HG02973 (cell line): ENCODE data around the gene LAMP2.
A peak's percentile ranks its signal among the peaks of the same experiment; 100 is the strongest.
"Not testable (repeated sequence)": the region's sequence is repeated elsewhere in the genome, so short reads cannot be mapped to it uniquely, and the experiment has no call there.

ENCODE experiments used
- ATAC-seq: cut with Tn5 transposase; IDR thresholded peaks from one replicate; pipeline ENCODE4 v1.9.1; 2021; ENCODE audit warnings: moderate library complexity; ENCODE audit not compliant: unreplicated experiment

Gene LAMP2

GRCh38 chrX:120468825-120469525 lies at the start of gene LAMP2:
LAMP2 (minus strand) TSS chrX:120469296; CDS start chrX:120469169, 127 bp downstream.
- ATAC-seq = peak; percentile 98

- no peak for ATAC-seq
Measured at GRCh38 chrX:120517936-120518335, 48.8 kb upstream of the LAMP2 start.

GRCh38 chrX:120514236-120514635 lies 45.1 kb upstream of the LAMP2 start:
- ATAC-seq = no peak

DNA sequence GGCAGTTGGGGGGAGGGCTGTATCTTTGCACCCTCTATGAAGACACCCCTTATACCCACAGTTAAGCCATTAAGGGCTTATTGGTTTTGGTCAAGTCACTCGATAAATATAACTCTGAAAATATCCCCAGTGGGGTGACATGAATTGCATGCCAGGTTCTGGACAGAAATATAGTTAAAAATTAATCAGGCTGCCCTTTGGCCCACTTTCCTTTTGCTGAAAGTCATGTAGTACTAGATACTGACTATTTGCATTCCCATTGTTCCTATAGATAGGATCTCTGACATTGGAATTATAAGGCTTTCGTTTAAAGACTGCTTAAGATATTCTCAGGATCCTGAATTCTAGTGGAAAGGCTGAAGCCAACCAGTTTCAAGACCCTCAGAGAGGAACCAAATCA lies 43.5 kb upstream of the LAMP2 start:
- ATAC-seq = no peak

- ATAC-seq = no peak
Measured at GRCh38 chrX:120512222-120512621, 43.1 kb upstream of the LAMP2 start.

DNA sequence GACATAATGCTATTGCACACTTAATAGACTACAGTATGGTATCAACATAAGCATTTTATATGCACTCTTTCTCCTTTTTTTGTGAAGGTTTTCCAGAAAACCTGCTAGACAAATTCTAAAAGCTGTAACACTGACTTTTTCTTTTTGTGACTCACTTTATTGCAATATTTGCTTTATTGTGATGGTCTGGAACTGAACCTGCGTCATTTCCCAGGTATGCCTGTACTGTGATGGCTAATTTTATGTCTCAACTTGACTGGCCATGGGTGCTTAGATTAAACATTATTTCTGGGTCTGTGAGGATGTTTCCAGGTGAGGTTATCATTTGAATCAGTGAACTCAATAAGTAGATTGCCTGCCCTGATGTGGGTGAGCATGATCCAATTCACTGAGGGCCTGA lies 35.5 kb upstream of the LAMP2 start:
- ATAC-seq = no peak

DNA sequence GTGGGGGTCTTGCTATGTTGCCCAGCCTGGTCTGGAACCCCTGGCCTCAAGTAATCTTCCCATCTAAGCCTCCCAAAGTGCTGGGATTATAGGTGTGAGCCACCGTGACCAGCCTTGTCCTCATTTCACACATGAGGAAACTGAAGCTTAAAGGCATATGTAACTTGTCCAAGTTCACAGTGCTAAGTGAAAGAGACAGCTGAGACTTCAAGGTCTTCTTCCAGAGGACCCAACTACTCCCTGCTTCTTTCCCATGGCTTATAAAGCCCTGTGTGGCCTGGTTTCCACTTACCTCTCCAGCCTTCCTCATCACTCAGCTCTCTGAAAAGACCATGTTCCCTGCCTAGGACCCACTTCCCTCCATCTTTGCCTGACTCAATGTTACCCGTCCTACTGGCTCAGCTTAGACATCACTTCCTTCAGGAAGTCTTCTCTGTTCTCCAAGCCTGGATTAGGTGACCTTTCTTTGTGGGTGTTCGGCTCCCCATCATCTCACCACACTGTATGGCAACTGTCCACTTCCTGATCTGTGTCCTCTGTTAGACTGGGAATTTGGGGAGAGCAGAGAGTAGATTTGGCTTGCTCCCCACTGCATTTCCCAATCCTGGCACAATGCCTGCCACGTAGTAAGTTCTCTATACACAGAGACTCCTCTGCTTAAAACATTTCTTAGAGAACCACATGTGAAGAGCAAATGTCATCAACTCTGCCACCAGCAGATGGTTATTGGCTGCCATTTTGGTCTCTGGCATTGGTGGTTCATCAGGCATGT lies 30.4 kb upstream of the LAMP2 start:
- no peak for ATAC-seq

DNA sequence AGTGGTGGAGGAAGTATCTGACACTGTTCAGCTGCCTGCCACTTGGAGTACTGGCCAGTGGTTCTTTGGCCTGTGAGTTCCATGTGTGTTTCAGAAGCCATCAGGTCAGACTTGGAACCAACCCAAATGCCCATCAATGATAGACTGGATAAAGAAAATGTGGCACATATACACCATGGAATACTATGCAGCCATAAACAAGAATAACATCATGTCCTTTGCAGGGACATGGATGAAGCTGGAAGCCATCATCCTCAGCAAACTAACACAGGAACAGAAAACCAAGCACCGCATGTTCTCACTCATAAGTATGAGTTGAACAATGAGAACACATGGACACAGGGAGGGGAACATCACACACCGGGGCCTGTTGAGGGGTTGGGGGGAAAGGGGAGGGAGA lies 21.0 kb upstream of the LAMP2 start:
- not testable (repeated sequence) for ATAC-seq

DNA sequence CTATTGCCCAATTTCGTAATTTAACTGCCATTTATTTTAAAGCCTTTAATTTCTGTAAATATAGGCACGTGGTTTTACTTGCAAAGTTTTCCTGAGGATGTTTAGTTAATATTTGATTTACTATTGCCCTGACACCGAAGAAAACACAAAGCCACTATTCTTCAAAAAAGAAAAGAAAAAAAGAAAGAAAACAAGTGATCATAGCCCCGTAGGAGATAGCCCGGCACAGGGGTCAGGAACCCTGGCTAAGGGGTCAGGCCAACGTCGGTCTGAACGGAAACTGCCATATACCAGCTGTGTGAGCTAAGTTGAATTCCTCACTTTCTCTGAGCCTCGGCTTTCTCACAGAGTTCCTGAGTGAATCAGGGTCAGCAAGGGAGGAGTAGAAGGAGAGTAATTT lies 17.7 kb upstream of the LAMP2 start:
- ATAC-seq = no peak

DNA sequence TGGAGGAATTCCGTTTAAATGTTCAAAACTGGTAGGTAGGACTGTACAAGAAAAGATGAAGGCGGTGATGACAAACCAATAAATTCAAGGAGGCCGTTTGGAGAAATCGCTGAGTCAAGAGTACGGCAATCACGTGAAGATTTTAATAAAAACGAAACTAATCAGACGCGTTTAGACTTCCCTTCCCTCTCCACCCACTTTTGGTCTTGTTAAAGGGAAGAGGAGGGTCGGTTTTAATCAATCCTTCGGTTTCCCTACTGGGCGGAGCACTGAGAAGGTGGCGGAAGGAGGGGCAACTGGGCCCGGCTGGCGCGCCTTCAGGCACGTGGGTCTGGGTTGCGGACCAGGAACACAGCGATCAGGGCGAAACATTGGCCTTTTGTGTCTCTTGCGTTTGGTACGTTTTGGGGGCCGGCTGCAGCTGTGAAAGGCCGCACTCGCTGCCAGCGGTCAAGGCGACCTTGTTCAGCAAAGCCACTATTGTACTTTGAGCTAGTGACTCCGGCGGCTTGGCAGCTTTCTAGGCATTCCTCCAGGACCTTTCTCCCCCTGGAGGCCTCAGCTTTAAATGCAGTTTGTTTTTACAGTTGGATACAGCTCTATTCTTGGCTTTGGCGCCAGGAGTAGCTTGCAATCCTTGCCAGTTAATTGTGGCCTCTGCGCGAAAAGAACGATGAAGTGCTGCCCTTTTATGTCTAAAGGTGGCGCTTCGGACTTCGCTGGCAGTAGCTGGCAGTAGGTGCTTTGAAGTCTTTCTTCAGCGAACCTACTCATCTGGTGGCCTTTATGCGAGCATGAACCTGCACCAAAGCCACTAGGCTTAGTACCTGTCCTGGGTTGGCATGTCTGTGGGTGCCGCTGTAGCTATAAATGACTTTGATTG lies 16.8 kb upstream of the LAMP2 start:
- peak; percentile 64 for ATAC-seq

GRCh38 chrX:120485315-120485637 lies 16.2 kb upstream of the LAMP2 start:
- ATAC-seq = no peak

DNA sequence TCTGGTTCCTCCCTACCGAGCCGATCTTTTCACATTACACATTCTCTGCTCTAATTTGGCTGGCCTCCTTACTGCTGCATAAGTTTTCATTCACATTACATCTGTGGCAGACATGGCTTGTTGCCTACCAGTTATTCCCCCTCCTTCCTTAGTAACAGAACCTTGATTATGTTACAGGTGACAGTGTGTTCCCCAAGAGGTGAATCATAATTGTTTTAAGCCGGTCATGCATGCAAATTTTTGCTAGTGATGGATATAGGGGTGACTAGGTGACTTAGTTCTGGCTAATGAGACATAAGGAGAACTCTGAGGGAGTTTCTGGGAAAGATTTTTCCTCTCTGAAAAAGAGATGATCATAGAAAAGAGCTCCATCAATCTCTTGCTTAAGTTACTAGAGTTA lies 8.4 kb upstream of the LAMP2 start:
- no peak for ATAC-seq

- no peak for ATAC-seq
Measured at GRCh38 chrX:120476714-120477113, 7.6 kb upstream of the LAMP2 start.

DNA sequence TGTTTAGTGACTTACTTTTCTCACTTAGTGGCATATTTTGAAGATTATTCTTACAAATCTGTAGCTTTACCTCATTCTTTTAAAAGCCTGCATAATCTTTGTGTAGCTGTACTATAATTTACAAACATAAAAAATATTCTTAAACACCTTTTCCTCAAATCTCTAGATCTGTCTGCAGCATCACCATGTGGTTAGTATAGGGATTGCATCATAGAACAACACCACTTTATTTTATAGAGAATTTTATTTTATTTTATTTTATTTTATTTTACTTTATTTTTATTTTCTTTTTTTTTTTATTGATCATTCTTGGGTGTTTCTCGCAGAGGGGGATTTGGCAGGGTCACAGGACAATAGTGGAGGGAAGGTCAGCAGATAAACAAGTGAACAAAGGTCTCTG lies 6.4 kb upstream of the LAMP2 start:
- ATAC-seq = not testable (repeated sequence)

GRCh38 chrX:120474085-120474484 lies 5.0 kb upstream of the LAMP2 start:
- ATAC-seq = no peak

DNA sequence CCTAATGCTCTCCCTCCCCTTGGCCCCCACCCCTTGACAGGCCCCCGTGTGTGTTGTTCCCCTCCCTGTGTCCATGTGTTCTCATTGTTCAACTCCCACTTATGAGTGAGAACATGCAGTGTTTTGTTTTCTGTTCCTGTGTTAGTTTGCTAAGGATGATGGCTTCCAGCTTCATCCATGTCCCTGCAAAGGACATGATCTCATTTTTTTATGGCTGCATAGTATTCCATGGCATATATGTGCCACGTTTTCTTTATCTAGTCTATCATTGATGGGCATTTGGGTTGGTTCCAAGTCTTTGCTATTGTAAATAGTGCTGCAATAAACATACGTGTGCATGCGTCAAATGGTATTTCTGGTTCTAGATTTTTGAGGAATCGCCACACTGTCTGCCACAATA lies 561 bp upstream of the LAMP2 start:
- ATAC-seq = peak; percentile 4

DNA sequence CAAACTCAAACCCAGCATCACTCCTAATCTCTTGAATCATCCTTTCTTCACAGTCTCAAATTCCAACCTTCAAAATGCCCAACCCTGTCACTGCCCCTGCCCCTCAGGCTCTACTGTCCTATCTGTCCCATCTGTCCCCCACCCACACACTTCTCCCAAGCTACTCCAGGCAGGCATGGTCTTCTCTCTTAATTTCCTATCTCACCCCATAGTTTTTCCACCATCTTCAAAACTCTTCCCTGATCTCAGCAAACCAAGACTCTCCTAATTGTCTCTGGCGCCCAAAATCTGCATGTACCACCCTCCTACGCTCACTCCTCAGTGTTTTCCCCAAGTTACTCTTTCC lies 644 bp downstream of the LAMP2 start:
- ATAC-seq = no peak

DNA sequence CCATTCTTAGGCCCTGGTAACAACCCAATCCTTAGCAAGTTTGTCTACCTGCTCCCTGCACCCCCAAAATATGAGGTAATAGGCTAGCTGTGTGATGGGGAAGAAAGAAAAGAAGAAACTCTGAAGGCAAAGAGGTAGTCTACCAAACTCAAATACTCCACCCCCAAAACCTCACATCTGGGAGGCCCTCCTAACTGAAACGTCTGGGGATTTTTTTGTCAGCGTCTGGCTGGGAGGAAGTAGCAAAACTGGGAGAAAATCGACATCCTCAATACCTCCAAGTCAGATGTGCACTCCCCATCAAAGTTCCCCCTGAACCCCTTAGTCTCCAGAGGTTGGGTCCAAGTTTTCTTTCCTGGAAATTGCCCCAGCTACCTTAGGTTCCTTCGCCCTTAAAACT lies 1.0 kb downstream of the LAMP2 start:
- ATAC-seq = no peak

GRCh38 chrX:120464411-120464810 lies 4.7 kb downstream of the LAMP2 start:
- ATAC-seq = no peak

DNA sequence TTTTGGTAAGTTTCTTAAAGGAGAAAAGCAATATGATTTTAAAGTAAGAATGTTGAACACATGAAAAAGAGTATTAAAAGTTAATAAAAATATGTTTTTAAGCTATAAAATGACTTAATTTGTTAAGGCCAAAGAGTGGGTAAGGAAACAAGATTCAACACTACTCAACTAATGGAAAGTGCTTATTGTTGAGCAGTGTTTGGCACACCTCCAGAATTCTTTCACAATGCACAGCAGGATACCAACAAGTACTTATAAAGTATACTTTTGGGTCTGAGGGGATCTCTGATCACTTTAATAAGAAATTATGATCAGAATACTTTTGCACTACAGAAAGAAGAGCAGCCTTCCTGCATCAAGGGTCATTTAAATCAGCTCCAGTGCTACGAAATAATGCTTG lies 5.9 kb downstream of the LAMP2 start:
- no peak for ATAC-seq

- no peak for ATAC-seq
Measured at GRCh38 chrX:120462370-120462769, 6.7 kb downstream of the LAMP2 start.

- ATAC-seq = no peak
Measured at GRCh38 chrX:120459309-120459708, 9.8 kb downstream of the LAMP2 start.
